ENCODE results near the gene APBA2.

- TF ChIP-seq, protein P1, sequence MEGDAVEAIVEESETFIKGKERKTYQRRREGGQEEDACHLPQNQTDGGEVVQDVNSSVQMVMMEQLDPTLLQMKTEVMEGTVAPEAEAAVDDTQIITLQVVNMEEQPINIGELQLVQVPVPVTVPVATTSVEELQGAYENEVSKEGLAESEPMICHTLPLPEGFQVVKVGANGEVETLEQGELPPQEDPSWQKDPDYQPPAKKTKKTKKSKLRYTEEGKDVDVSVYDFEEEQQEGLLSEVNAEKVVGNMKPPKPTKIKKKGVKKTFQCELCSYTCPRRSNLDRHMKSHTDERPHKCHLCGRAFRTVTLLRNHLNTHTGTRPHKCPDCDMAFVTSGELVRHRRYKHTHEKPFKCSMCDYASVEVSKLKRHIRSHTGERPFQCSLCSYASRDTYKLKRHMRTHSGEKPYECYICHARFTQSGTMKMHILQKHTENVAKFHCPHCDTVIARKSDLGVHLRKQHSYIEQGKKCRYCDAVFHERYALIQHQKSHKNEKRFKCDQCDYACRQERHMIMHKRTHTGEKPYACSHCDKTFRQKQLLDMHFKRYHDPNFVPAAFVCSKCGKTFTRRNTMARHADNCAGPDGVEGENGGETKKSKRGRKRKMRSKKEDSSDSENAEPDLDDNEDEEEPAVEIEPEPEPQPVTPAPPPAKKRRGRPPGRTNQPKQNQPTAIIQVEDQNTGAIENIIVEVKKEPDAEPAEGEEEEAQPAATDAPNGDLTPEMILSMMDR (conservative IDR thresholded peaks at IDR 0.05; ENCODE audit: low read length), result no peak
- no peak for TF ChIP-seq EZH2phosphoT487 (IDR thresholded peaks at IDR 0.05; ENCODE audit: borderline replicate concordance)
Measured at GRCh38 chr15:29071232-29071881, 185.6 kb downstream of the APBA2 start.
